Measurements from ENCODE around the gene LRRC1. TPM values are rescaled to one million over a fixed set of nuclear protein-coding genes. Genes with fewer than 3 reads are reported as not detected.

Gene LRRC1
- total and polyA plus RNA-seq, 2 of the 8 experiments (the other 6 are each of a cell fraction or from before 2014, with no cell fraction given): 6.7 to 15.9 TPM

- no peak for TF ChIP-seq CHD2 (IDR thresholded peaks at IDR 0.05; ENCODE audit: low read length)
- TF ChIP-seq POLR2AphosphoS5 (IDR thresholded peaks at IDR 0.05; ENCODE audit: low read depth, low read length): no peak
- TF ChIP-seq ZNF274 (IDR thresholded peaks at IDR 0.05; ENCODE audit: borderline replicate concordance, extremely low read depth, low read length): no peak
- TF ChIP-seq EP300 (IDR thresholded peaks at IDR 0.05; ENCODE audit: borderline replicate concordance in 1 of 2, low read depth in 2 of 2, low read length in 2 of 2): no peak
These were observed 2.0 kb downstream of the LRRC1 start (continued) for GRCh38 chr6:53796791-53797190.
